Neural cell (in vitro differentiated cells): Measurements from ENCODE around the gene TNS4.

Experiments
- CTCF ChIP-seq: fragments of 450-650 bp; IDR thresholded peaks from 2 replicates; pipeline ENCODE4 v1.5.1; 2014; ENCODE audit warnings: antibody characterized with exemption, mild to moderate bottlenecking, moderate library complexity; ENCODE audit not compliant: poor library complexity, severe bottlenecking
- EP300 ChIP-seq: fragments of 450-650 bp; conservative IDR thresholded peaks from 2 replicates; pipeline ENCODE4 v1.6.1; 2014; ENCODE audit warnings: antibody characterized with exemption, mild to moderate bottlenecking, moderate library complexity; ENCODE audit not compliant: poor library complexity, severe bottlenecking
- EZH2 ChIP-seq: fragments of 200-600, 300-800 bp; shearing (Covaris generic), sonication (generic); IDR thresholded peaks from 2 replicates; pipeline ENCODE4 v1.6.1; 2014; ENCODE audit warnings: antibody characterized with exemption, low read length, borderline replicate concordance, mild to moderate bottlenecking; ENCODE audit not compliant: insufficient read depth, poor library complexity, severe bottlenecking
- POLR2AphosphoS5 ChIP-seq: IDR thresholded peaks from 2 replicates; pipeline ENCODE4 v1.6.1; 2012
- RAD21 ChIP-seq: fragments of 450-650 bp; conservative IDR thresholded peaks from 2 replicates; pipeline ENCODE4 v1.6.1; 2014; ENCODE audit warnings: antibody characterized with exemption, mild to moderate bottlenecking, moderate library complexity
- TF ChIP-seq, protein P1 (sequence below): IDR thresholded peaks from 2 replicates; pipeline ENCODE4 v1.6.1; 2012; ENCODE audit warnings: borderline replicate concordance

GRCh38 chr17:40511667-40512220, 10.3 kb upstream of the TNS4 start:
- no peak for TF ChIP-seq POLR2AphosphoS5
- no peak for TF ChIP-seq CTCF
- TF ChIP-seq EZH2: no peak
- TF ChIP-seq EP300: no peak
- no peak for TF ChIP-seq RAD21
- TF ChIP-seq, protein P1, sequence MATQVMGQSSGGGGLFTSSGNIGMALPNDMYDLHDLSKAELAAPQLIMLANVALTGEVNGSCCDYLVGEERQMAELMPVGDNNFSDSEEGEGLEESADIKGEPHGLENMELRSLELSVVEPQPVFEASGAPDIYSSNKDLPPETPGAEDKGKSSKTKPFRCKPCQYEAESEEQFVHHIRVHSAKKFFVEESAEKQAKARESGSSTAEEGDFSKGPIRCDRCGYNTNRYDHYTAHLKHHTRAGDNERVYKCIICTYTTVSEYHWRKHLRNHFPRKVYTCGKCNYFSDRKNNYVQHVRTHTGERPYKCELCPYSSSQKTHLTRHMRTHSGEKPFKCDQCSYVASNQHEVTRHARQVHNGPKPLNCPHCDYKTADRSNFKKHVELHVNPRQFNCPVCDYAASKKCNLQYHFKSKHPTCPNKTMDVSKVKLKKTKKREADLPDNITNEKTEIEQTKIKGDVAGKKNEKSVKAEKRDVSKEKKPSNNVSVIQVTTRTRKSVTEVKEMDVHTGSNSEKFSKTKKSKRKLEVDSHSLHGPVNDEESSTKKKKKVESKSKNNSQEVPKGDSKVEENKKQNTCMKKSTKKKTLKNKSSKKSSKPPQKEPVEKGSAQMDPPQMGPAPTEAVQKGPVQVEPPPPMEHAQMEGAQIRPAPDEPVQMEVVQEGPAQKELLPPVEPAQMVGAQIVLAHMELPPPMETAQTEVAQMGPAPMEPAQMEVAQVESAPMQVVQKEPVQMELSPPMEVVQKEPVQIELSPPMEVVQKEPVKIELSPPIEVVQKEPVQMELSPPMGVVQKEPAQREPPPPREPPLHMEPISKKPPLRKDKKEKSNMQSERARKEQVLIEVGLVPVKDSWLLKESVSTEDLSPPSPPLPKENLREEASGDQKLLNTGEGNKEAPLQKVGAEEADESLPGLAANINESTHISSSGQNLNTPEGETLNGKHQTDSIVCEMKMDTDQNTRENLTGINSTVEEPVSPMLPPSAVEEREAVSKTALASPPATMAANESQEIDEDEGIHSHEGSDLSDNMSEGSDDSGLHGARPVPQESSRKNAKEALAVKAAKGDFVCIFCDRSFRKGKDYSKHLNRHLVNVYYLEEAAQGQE: no peak
